Glutamatergic neuron (in vitro differentiated cells): ENCODE data around the gene CACNA1C. TPM values are rescaled to one million over a fixed set of nuclear protein-coding genes. Genes with fewer than 3 reads are reported as not detected.

ENCODE experiments used
- DNase-seq: peaks from one replicate; pipeline ENCODE4 v3.0.0; 2022
- H3K27ac Mint-ChIP-seq: one replicate; pipeline ENCODE4 v1.8.0; 2020; ENCODE audit warnings: mild to moderate bottlenecking, mixed read lengths, inconsistent platforms; ENCODE audit not compliant: unreplicated experiment
- H3K27me3 Mint-ChIP-seq: one replicate; pipeline ENCODE4 v1.8.0; 2020; ENCODE audit warnings: mild to moderate bottlenecking, moderate library complexity, mixed read lengths, inconsistent platforms; ENCODE audit not compliant: unreplicated experiment
- H3K36me3 Mint-ChIP-seq: one replicate; pipeline ENCODE4 v1.8.0; 2020; ENCODE audit warnings: mild to moderate bottlenecking, mixed read lengths, inconsistent platforms; ENCODE audit not compliant: unreplicated experiment
- H3K4me1 Mint-ChIP-seq: one replicate; pipeline ENCODE4 v1.8.0; 2020; ENCODE audit warnings: mild to moderate bottlenecking, low read depth, mixed read lengths, inconsistent platforms; ENCODE audit not compliant: unreplicated experiment
- H3K4me3 Mint-ChIP-seq: one replicate; pipeline ENCODE4 v1.8.0; 2020; ENCODE audit warnings: mild to moderate bottlenecking, mixed read lengths, inconsistent platforms; ENCODE audit not compliant: unreplicated experiment
- H3K9me3 Mint-ChIP-seq: one replicate; pipeline ENCODE4 v1.8.0; 2020; ENCODE audit warnings: mild to moderate bottlenecking, moderate library complexity, mixed read lengths, inconsistent platforms; ENCODE audit not compliant: unreplicated experiment
- CTCF ChIP-seq: fragments of 200-600 bp; sonication (generic); IDR thresholded peaks from one replicate; pipeline ENCODE4 v1.5.0; 2021; ENCODE audit not compliant: partially characterized antibody, unreplicated experiment
- total RNA-seq: library from RNA; stranded (reverse); fragmentation: NEBNext Ultra II Directional; extraction: Animal tissue kit (Norgen Biotek cat#: 25700); gene quantifications from one replicate; pipeline ENCODE4 v1.2.1, GENCODE V29; 2021; ENCODE audit not compliant: unreplicated experiment

Gene CACNA1C
- total RNA-seq, 1 donor from 2014 or later, result 11.0 TPM

DNA sequence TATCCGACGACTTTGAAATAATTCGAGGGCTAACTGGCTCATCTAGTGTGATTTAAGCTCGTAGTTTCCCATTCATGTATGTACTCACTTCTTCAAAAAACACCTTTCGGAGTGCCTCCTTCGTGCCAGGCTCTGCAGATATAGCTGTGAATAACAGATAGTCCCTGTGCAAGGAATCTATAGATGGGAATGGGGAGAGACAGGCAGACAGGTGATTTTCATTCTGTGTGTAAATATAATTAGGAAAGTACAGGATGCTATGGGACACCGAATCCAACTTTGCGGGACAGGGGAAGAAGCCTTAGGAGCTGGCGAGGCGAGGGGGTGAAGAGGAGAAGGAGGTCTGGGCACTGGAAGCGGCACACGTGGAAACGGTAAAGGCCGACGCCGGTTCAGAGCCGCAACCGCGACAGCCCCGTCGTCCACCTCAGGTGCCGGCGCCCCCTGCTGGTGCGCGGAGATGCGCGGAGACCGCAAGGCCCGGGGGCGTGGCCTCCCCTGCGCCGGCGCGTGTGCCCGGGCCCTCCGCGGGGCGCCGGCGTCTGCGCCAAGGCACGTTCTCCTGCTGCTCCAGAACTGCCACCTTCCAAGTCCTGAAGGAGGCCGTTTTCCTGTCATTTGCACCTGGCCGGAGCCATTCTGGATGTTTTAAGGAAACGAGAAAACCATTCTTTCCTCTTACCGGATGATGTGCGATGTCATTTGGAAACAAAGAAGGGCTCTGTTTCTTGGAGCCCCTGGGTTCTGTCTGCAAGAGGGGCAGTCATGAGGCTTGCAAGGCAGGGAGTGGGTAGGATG is 18.0 kb upstream of the CACNA1C start:
- H3K4me3 Mint-ChIP-seq, result peak overlapping the region; percentile 61
- peak; percentile 94 for DNase-seq
- peaks cover 3% of the 10 kb centered on the region for H3K4me1 Mint-ChIP-seq
- H3K27me3 Mint-ChIP-seq, result peaks cover 3% of the 10 kb centered on the region
- H3K36me3 Mint-ChIP-seq, result no peaks in the 10 kb centered on the region
- peak; percentile 96 for TF ChIP-seq CTCF
- H3K9me3 Mint-ChIP-seq, result peaks cover 3% of the 10 kb centered on the region
- no peak overlapping the region for H3K27ac Mint-ChIP-seq

- Mint-ChIP-seq H3K4me1 (peaks cover 3% of the 10 kb centered on the region), H3K4me3 (peak overlapping the region; percentile 61), H3K27ac (no peak overlapping the region), H3K9me3 (peaks cover 3% of the 10 kb centered on the region), H3K27me3 (peaks cover 3% of the 10 kb centered on the region), H3K36me3 (no peaks in the 10 kb centered on the region)
- no peak for TF ChIP-seq CTCF
- no peak for DNase-seq
Observed at GRCh38 chr12:2035431-2036055, 17.2 kb upstream of the CACNA1C start.

- Mint-ChIP-seq H3K27me3 (peaks cover 1% of the 10 kb centered on the region), H3K9me3 (peaks cover 3% of the 10 kb centered on the region), H3K36me3 (no peaks in the 10 kb centered on the region), H3K4me1 (peaks cover 3% of the 10 kb centered on the region), H3K4me3 (no peak overlapping the region), H3K27ac (no peak overlapping the region)
- no peak for DNase-seq
- no peak for TF ChIP-seq CTCF
Observed at GRCh38 chr12:2039034-2039433, 13.8 kb upstream of the CACNA1C start.

- Mint-ChIP-seq H3K4me3 (no peak overlapping the region), H3K27ac (no peak overlapping the region), H3K4me1 (no peaks in the 10 kb centered on the region), H3K36me3 (no peaks in the 10 kb centered on the region), H3K27me3 (peaks cover 1% of the 10 kb centered on the region), H3K9me3 (no peaks in the 10 kb centered on the region)
- DNase-seq, result no peak
- TF ChIP-seq CTCF, result no peak
Observed at GRCh38 chr12:2043054-2043453, 9.7 kb upstream of the CACNA1C start.

DNA sequence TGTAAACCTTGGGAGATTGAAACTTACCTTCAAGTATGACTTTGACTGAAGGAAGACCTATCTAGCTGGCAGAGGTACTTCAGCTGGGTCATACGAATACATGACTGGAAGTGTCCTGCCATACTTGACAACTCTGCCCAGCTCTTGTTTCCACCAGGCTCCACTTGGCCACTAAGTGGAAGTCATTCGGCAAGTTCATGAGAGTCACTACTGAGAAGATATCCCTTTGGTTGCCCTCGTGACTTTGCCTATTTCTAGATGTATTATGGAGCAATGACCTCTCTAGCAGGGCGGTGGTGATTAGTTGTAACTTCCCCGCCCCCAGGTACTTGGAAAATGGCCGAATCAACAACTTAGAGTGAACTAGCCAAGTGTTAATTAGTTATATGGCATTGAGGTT is 8.6 kb upstream of the CACNA1C start:
- H3K9me3 Mint-ChIP-seq, result no peaks in the 10 kb centered on the region
- H3K4me3 Mint-ChIP-seq, result no peak overlapping the region
- no peak for DNase-seq
- no peak overlapping the region for H3K27ac Mint-ChIP-seq
- H3K4me1 Mint-ChIP-seq, result no peaks in the 10 kb centered on the region
- peaks cover 1% of the 10 kb centered on the region for H3K27me3 Mint-ChIP-seq
- no peak for TF ChIP-seq CTCF
- no peaks in the 10 kb centered on the region for H3K36me3 Mint-ChIP-seq
